Activated naive CD4-positive, alpha-beta T cell treated with anti-CD3 and anti-CD28 coated beads, Interleukin-2, amount 50 U/mL, for 24 hours (primary cell): Measurements from ENCODE around the gene CXorf58.
"Not testable (repeated sequence)": the region's sequence is repeated elsewhere in the genome, so short reads cannot be mapped to it uniquely, and the experiment has no call there.

Experiments
- H3K27ac Mint-ChIP-seq: one replicate; pipeline ENCODE4 v1.8.0; 2021; ENCODE audit warnings: mild to moderate bottlenecking, mixed read lengths
- H3K27me3 Mint-ChIP-seq: one replicate; pipeline ENCODE4 v1.8.0; 2021; ENCODE audit warnings: mixed read lengths
- H3K36me3 Mint-ChIP-seq: one replicate; pipeline ENCODE4 v1.8.0; 2021; ENCODE audit warnings: mixed read lengths
- H3K4me1 Mint-ChIP-seq: one replicate; pipeline ENCODE4 v1.8.0; 2021; ENCODE audit warnings: mixed read lengths
- H3K4me3 Mint-ChIP-seq: one replicate; pipeline ENCODE4 v1.8.0; 2021; ENCODE audit warnings: mild to moderate bottlenecking, mixed read lengths
- H3K9me3 Mint-ChIP-seq: one replicate; pipeline ENCODE4 v1.8.0; 2021; ENCODE audit warnings: mixed read lengths

The CXorf58 gene, protein sequence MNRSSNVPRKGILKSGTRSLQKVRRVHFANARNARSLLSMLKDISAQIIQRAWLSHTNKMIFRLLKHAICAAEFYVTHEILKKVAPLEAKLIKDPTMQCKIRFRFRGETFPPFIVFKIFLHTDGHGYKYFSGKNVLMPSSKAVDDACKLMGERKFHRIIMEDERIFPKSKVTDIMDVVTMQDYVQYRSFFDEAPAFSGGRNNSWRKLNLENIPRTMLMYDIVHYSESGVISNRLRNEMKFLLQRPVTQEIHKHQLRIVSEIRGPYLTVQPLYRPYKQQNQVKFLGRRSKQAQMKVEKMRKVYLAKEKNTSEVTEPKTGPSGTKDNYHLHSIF

DNA sequence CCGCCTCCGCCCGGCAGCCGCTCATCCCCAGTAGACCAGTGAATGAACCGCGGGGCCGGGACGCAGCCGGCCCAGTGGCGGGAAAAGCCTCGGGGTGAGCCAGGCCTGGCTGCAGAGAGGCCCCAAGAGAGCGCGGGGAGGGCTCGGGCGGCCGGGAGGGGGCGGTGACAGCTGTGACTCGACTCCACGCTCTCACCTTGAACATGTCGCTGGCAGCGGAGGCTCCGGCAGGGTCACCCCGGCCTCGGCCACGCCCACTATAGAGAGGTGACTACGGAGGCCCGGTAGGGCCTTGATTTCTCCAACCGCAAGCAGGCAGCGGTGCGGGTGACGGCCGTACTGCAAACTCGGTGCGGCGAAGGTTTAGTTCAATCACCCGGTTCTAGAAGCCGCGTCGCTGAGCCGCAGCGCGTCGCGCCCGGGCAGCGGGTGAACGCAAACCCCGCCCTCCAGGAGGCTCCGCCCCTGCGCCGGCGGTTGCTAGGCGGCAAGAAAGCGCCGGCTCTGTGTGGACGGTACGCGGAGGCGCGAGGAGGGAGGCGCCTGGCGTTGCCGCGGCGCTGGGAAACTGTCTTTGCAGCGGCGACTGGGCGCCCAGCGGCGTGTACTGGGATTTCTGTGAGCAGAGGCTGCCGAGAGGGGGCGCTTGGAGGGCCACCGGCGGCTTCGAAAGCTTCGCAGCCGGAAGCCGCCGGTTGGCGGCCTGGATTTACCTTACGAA is at the start of gene CXorf58, which contains the start of gene APOO:
Gene CXorf58, plus strand, starts transcription at position 509 of the 721 bp plus-strand sequence. CDS start 2,297 bp downstream, outside the sequence.
Gene APOO, minus strand, starts transcription at position 441 of the 721 bp plus-strand sequence. Its CDS starts 236 bp downstream, at position 205.
- Mint-ChIP-seq H3K9me3 (no peaks in the 10 kb centered on the region), H3K4me1 (peaks cover 20% of the 10 kb centered on the region), H3K36me3 (no peaks in the 10 kb centered on the region), H3K27ac (peak within 1 kb of the TSS; percentile 86), H3K4me3 (peak within 1 kb of the TSS; percentile 81), H3K27me3 (no peaks in the 10 kb centered on the region)

DNA sequence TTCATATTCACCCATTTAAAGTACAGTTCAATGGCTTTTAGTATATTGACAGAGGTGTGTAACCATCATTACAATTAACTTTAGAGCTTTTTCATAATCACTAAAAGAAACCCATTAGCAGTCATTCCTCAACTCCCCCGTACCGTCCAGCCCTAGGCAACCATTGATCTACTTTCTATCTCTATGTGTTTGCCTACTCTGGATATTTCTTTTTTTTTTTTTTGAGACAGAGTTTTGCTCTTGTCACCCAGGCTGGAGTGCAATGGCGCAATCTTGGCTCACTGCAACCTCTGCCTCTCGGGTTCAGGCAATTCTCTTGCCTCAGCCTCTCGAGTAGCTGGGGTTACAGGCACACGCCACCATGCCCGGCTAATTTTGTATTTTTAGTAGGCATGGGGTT is 48.6 kb upstream of the CXorf58 start:
- not testable (repeated sequence) for H3K27me3 Mint-ChIP-seq, H3K4me3 Mint-ChIP-seq, H3K27ac Mint-ChIP-seq, H3K9me3 Mint-ChIP-seq
- H3K36me3 Mint-ChIP-seq, result peaks cover 10% of the 10 kb centered on the region
- H3K4me1 Mint-ChIP-seq, result peaks cover 13% of the 10 kb centered on the region

DNA sequence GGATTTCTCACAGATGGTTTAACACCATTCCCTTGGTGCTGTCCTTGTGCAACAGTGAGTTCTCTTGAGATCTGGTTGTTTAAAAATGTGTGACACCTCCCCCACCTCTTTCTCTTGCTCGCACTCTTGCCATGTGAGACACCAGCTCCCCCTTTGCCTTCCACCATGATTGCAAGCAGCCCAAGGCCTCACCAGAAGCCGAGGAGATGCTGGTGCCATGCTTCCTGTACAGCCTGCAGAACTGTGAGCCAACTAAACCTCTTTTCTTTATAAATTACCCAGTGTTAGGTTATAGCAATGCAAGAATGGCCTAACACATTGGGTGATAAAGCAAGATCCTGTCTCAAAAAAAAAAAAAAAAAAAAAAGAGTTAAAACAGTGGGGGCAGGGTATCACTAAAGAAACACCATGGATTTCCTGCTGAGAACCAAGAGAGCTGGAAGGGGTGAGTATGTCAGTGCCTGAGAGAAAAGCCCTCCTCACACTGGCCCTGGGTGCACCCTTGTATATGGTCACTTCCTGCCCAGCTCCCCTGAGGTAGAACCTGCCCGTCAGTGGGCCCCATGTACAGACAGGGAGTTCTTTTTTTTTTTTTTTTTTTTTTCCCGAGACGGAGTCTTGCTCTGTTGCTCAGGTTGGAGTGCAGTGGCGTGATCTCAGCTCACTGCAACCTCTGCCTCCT is 46.5 kb upstream of the CXorf58 start:
- H3K4me1 Mint-ChIP-seq, result peaks cover 13% of the 10 kb centered on the region
- H3K36me3 Mint-ChIP-seq, result peaks cover 11% of the 10 kb centered on the region
- no peaks in the 10 kb centered on the region for H3K27me3 Mint-ChIP-seq
- H3K4me3 Mint-ChIP-seq, result no peak overlapping the region
- H3K9me3 Mint-ChIP-seq, result no peaks in the 10 kb centered on the region
- H3K27ac Mint-ChIP-seq, result no peak overlapping the region

DNA sequence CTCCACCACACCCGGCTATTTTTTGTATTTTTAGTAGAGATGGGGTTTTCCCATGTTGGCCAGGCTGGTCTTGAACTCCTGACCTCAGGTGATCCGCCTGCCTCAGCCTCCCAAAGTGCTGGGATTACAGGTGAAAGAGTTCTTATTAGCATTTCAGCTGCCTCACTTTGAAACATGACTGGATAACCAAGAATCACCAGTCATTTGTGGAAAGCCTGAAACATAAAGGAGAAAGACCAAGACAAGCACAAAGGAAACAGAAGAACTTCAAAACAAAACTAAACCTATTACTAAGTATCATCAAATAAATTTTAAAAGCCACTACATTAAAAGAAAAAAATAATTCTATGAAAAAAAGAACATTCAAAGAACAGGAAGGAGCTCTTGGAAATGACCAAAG is 45.9 kb upstream of the CXorf58 start:
- H3K9me3 Mint-ChIP-seq, H3K27me3 Mint-ChIP-seq, H3K4me3 Mint-ChIP-seq, H3K36me3 Mint-ChIP-seq: not testable (repeated sequence)
- Mint-ChIP-seq H3K27ac (peak overlapping the region; percentile 17), H3K4me1 (peaks cover 13% of the 10 kb centered on the region)

DNA sequence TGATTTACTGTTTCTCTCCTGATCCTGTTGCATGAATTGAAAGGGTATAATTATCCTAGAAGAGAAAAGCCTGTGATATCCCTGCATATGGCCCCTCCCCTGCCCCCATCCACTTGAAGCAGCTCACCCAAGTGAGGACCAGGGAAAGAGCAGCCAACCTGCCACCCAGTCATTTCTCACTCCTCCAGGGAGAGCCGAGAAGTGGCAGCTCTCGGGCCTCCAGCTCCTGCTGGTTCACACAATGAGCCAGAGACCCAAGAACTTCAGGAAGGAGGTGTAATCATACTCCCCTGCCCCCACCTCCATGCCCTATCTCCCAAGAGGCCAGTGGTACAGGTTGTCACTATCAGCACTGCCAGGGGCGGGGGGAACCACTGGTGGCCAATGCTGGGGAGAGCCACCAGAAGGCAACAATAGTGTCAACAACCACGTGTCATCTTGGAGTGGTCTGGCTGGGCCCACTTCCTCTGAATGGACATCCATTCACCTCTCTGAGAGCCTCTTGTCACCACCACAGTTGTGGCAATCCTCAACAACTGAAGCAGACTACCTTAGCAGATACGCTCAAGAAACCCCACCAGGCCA is 43.0 kb upstream of the CXorf58 start:
- H3K27me3 Mint-ChIP-seq, result no peaks in the 10 kb centered on the region
- no peak overlapping the region for H3K27ac Mint-ChIP-seq
- H3K36me3 Mint-ChIP-seq, result peaks cover 6% of the 10 kb centered on the region
- H3K4me1 Mint-ChIP-seq, result peaks cover 13% of the 10 kb centered on the region
- H3K9me3 Mint-ChIP-seq, result no peaks in the 10 kb centered on the region
- no peak overlapping the region for H3K4me3 Mint-ChIP-seq

DNA sequence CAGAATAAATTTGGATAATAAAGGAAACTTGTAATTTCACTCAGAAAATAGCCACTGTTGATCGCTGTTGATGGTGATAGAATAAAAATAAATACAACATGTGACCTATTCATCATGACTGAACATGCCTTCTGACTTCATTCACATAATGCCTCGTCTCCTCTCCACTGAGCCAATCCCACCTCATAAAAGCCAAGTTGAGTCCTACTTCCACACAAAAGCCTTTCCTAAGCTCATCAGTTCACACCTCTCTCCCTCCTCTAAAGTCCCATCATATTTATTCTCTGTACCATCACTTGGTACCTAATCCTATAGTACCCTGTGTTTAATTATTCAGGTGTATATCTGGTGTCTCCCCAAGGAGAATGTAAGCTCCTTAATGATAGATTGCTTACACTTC is 37.8 kb upstream of the CXorf58 start:
- no peak overlapping the region for H3K27ac Mint-ChIP-seq
- H3K27me3 Mint-ChIP-seq, result no peaks in the 10 kb centered on the region
- H3K4me3 Mint-ChIP-seq, result no peak overlapping the region
- no peaks in the 10 kb centered on the region for H3K4me1 Mint-ChIP-seq
- H3K9me3 Mint-ChIP-seq, result no peaks in the 10 kb centered on the region
- H3K36me3 Mint-ChIP-seq, result peaks cover 8% of the 10 kb centered on the region

DNA sequence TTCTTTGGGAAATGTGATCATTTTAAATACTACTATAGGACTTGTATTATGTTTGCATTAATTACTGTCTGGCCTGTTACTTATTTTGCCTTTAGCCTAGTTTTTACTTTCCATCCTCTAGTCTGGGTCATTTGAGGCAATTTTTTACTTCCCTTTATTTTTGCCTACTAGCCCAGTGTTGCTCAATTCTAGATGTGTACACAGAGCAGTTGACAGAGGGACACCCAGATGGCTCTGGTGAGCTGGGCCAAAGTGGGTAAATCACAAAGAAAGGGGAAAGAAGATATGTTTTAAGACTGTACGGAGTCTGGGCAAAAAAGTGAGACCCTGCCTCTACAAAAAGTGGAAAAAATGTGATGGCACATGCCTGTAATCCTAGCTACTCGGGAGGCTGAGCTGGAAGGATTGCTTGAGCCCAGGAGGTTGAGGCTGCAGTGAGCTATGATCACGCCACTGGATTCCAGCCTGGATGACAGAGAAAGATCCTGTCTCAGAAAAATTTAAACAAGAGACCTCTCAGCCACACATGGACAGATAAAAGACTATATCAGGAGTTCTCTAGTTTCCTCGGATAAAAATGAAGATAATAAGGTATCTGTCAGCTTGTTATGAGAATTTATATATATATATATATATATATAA is 35.8 kb upstream of the CXorf58 start:
- Mint-ChIP-seq H3K27me3 (no peaks in the 10 kb centered on the region), H3K36me3 (peaks cover 6% of the 10 kb centered on the region), H3K4me1 (no peaks in the 10 kb centered on the region), H3K27ac (no peak overlapping the region), H3K9me3 (no peaks in the 10 kb centered on the region), H3K4me3 (no peak overlapping the region)

DNA sequence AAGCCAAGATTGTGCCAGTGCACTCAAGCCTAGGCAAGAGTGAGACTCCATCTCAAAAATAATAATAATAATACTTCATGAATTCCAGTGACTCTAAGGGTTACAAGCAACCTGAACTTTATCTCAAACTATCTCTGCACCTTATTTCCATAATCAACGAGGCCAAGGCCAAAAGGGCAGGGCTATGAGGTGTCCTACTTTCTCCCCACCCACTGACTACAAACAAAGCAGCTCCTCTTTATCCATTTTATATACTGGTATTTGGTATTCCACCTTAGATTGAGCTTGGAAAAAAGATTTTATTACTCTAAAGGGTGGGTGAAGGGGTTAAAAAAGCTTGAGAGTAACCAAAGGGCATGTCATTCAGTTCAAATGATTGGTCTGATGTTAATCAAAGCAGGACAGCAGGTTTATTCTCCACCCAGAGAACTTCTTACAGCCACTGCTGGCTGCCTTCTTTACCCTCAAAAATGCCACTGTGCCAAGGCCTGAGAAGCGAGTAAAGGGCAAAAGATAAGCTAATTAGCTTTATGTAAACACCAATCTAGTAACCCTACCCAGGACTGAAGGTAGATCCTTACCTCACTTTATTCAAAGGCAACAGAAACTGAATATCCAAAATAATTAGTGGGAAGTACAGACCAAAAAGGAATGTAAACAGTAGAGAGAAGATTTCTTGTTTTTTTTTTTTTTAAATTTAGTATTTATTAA is 28.3 kb upstream of the CXorf58 start:
- Mint-ChIP-seq H3K27ac (no peak overlapping the region), H3K4me1 (peaks cover 10% of the 10 kb centered on the region)

DNA sequence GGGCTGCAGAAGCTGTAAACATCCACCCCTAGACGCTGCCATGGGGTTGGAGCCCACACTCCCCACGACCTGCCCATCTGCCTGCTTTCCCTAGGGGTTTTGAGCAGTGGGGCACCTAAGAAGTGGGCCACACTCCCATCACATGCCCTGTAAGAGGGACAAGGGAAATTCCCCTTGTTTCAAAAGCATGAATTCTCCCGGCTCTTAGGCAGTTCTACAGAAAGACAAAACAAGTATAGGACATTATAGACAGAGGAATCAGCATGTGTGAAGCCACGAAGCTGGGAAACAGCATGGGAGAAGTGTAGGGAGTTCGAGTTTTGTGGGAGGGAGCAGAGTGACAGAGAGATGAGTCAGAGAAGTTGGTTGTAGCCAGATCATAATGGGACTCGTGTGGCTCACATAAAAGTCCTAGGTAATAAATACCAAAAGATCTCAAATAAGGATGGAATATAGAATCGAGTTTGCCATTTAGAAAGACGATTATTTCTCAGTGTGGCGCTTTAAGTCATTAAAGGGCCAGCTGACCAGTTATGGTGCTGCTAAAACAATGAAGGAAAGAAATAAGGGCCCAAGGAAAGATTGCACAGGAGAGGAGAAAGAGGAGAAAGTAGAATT is 24.0 kb upstream of the CXorf58 start:
- Mint-ChIP-seq H3K4me3 (no peak overlapping the region), H3K36me3 (no peaks in the 10 kb centered on the region), H3K4me1 (peaks cover 12% of the 10 kb centered on the region), H3K9me3 (no peaks in the 10 kb centered on the region), H3K27me3 (no peaks in the 10 kb centered on the region), H3K27ac (no peak overlapping the region)

More for the DNA sequence above, 28.3 kb upstream of the CXorf58 start:
- H3K9me3 Mint-ChIP-seq, result no peaks in the 10 kb centered on the region
- H3K4me3 Mint-ChIP-seq, result no peak overlapping the region
- no peaks in the 10 kb centered on the region for H3K27me3 Mint-ChIP-seq
- H3K36me3 Mint-ChIP-seq, result no peaks in the 10 kb centered on the region

DNA sequence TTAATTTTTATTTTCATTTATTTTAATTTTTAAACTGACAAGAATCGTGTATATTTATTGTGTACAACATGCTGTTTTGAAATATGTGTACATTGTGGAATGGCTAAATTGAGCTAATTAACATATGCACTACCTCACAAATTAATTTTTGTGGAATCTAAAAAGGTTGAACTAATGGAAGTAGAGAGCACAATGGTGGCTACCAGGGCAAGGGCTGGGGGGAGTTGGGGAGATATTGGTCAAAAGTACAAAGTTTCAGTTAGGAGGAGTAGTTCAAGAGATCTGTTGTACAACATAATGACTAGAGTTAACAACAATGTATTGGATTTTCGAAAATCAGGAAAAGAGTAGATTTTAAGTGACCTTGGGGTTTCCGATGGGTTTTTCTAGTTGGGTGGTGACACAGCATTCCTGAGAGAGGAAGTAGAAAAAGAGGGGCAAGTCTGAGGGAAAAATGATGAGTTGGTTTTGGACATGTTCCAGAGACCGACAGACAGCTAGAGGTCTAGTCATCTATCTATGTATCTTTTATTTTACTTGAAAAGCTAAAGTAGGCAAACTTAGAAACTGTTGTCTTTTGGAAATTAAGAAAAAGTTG is 23.3 kb upstream of the CXorf58 start:
- H3K4me3 Mint-ChIP-seq, result no peak overlapping the region
- no peak overlapping the region for H3K27ac Mint-ChIP-seq
- H3K27me3 Mint-ChIP-seq, result no peaks in the 10 kb centered on the region
- H3K4me1 Mint-ChIP-seq, result peaks cover 12% of the 10 kb centered on the region
- no peaks in the 10 kb centered on the region for H3K9me3 Mint-ChIP-seq
- no peaks in the 10 kb centered on the region for H3K36me3 Mint-ChIP-seq

DNA sequence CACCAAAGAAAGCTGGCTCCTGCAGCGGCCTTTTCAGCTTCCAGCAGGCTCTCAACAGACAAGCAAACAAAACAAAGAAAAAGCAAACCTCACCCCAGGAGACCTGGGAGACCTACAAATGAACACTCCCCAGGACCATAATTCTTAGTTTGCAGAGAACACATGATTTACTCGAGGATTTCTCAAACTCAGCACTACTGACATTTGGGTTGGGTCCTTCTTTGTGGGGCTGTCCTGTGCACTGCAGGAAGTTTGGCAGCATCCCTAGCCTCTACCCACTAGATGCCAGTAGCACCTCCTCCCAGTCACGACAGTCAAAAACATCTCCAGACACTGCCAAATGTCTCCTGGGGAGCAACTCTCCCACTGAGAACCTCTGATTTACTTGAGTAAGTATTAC is 22.0 kb upstream of the CXorf58 start:
- Mint-ChIP-seq H3K27ac (peak overlapping the region; percentile 31), H3K9me3 (no peaks in the 10 kb centered on the region), H3K27me3 (no peaks in the 10 kb centered on the region), H3K36me3 (no peaks in the 10 kb centered on the region), H3K4me1 (peaks cover 12% of the 10 kb centered on the region), H3K4me3 (no peak overlapping the region)

DNA sequence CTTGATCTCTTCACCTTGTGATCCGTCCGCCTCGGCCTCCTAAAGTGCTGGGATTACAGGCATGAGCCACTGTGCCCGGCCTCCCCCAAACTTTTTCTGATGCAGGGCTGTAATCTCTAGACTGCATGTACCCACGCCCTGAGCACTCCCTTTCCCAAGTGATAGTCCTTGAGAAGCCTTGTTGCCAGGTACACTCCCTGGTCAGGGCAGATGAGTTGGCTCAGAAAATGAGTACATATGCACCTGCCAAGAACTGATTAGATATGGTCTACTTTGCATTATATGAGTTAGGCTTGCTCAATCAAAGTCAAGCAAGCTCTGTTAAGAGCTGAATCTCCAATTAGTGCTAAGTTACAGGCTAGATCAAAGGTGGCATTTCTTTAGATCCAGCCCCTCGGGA is 20.4 kb upstream of the CXorf58 start:
- Mint-ChIP-seq H3K4me3 (no peak overlapping the region), H3K27me3 (no peaks in the 10 kb centered on the region), H3K4me1 (peaks cover 12% of the 10 kb centered on the region), H3K27ac (no peak overlapping the region), H3K36me3 (no peaks in the 10 kb centered on the region), H3K9me3 (no peaks in the 10 kb centered on the region)

DNA sequence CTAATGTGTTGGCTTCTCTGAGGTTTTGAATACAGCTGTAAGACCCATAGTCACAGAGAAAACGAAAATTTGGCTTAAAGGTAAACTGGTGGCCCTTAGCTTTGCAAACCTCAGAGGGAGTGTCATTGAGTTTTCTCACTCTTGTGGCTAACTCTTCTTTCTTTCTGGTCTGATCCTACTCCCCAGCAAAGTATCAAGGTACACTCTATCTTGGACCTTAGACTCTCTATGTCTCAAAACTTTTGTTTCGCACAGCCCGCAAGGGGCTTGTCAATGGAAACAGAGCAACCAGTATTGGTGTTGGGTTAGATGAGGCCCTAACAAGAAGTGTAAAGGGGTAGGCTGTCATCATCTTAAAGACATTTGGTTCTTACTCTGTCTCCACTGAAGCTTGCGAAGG is 19.9 kb upstream of the CXorf58 start:
- Mint-ChIP-seq H3K36me3 (no peaks in the 10 kb centered on the region), H3K9me3 (no peaks in the 10 kb centered on the region), H3K27ac (no peak overlapping the region), H3K4me3 (no peak overlapping the region), H3K4me1 (peaks cover 12% of the 10 kb centered on the region), H3K27me3 (no peaks in the 10 kb centered on the region)

DNA sequence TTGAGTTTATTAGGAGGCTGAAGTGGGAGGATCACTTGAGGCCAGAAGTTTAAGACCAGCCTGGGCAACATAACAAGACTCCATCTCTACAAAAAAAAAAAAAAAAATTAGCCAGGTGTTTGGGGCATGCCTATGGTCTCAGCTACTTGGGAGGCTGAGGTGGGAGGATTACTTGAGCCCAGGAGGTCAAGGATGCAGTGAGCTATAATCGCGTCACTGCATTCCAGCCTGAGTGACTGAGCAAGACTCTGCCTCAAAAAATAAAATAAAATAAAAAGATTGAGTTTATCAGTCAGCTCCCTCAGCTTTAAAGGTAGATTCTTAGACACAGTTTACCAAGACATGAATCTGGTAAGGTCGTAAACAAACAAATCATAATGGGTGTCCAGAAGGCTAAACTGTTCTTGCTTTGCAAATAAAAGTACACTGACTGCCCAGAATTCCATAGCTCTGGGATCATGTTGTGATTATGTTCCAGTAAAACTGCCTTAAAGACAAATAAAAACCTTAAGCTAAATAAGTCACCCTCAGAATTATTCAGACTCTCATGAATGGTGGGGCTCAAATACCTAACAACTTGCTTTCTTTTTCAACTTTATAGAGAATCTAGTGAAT is 18.8 kb upstream of the CXorf58 start:
- H3K4me3 Mint-ChIP-seq, result no peak overlapping the region
- H3K27me3 Mint-ChIP-seq, result no peaks in the 10 kb centered on the region
- peaks cover 8% of the 10 kb centered on the region for H3K4me1 Mint-ChIP-seq
- no peaks in the 10 kb centered on the region for H3K36me3 Mint-ChIP-seq
- H3K27ac Mint-ChIP-seq, result no peak overlapping the region
- H3K9me3 Mint-ChIP-seq, result no peaks in the 10 kb centered on the region
